Measurements from ENCODE around the gene UBALD2.
"Not testable (repeated sequence)": the region's sequence is repeated elsewhere in the genome, so short reads cannot be mapped to it uniquely, and the experiment has no call there.

The UBALD2 gene

DNA sequence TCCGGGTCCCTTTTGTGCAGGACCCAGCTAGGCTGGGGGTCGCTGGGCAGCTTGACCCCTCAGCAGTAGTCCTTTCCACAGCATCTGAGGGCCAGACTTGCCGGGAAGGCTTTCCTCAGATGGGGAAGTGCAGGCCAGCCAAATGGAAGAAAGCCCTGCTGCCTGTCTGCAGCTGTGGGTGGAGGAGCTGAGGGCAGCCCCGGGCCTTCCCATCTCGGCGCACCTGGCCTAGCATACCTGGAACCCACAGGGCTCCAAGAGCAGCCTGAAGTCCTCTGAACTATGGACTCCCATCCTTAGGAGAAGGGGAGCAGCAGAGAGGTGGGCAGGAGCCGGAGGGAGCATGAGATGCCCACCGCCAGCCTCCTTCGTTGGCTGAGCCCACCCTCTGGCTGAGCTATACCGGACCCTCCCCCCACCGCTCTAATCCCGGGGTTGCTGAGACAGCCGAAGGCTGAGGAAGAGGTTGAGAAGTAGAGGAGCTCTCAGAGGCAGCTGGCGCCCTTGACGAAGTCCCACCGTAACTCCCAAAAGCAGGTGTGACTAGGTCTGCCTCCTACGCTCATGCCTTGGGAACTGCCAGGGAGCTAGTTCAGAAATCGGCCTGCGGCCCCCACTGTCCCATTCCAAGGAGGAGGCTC lies 13.2 kb downstream of the UBALD2 start:
- DNase-seq (ENCODE audit: low spot score): no peak

DNA sequence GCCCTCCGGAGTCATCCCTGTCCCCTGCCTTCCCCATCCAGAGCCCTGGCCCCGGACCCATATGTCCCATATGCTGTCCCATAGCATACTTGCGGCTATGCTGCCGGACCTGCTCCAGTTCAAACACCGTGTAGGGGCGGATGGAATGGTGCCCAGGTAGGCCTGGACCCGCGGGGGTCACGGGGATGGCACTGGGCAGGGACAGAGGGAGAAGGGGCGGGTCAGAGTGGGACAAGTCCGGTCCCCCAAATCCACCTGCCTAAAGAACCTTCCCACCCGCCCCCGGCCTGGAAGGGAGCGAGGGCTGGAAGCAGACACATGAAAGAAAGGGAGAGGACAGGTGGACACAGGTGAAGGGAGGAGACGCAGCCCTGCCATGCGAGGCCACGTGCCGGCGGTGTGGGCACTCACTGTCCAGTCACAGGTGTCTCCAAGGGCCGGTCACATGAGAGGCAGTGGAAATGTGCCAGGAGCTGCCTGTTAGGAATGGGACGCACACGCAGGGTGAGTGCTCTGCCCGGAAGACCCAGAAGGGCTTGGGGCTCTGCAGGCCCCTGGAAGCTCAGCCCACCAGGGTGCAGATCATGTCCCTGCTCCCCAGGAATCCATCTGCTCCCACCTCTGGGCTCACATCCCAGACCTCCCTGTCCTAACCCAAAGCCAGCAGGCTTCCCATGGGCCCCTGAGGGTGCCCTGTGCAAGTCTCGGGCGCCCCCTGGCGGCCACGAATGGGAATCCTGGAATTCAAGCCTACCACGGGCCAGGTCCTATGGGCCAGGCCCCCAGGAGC lies 14.0 kb downstream of the UBALD2 start:
- peak; percentile 83 for DNase-seq (ENCODE audit: low spot score)

DNA sequence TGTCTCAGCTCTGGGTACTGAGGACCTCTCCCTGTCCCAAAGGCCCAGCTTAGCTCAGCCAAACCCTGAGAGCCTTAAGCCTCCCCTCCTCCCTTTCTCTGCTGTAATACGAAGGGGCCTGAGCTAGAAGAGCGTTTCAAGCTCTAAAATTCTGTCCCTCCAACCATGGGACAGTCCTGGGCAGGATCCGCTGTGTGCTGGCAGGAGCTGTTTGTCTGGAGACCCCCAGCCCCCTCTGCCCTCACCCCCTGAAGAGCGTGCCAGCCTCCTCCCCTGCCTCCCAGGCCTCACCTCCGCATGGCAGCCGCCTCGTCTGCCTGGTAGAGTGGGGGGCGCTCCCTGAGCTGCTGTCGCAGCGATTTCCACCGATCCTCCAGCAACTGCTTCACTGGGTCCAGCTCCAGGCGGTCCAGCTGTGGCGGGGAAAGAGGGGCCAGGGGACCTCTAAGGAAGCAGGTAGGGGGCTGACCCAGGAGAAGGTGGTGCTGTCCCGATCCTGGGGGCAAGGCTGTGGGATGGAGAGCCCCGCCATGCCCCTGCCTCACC lies 14.7 kb downstream of the UBALD2 start:
- no peak for DNase-seq (ENCODE audit: low spot score)

DNA sequence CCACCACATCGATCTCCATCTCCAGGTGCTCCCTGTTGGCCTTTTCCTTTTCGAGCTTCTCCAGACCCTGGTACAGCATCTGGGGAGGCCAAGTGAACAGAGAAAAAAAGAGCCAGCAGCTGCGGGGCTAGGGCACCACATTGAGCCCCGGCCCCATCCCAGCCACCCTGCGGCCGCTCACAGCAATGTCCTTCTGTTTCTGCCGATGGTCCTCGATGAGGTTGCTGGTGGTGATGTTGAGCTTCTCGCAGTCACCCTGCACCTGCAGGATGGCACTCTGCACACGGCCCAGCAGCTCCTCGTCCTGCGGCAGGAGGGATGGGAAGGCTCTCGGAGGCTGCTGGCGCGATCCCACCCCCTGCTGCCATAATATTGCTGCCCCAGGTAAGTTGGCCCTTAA lies 15.5 kb downstream of the UBALD2 start:
- no peak for DNase-seq (ENCODE audit: low spot score)

DNA sequence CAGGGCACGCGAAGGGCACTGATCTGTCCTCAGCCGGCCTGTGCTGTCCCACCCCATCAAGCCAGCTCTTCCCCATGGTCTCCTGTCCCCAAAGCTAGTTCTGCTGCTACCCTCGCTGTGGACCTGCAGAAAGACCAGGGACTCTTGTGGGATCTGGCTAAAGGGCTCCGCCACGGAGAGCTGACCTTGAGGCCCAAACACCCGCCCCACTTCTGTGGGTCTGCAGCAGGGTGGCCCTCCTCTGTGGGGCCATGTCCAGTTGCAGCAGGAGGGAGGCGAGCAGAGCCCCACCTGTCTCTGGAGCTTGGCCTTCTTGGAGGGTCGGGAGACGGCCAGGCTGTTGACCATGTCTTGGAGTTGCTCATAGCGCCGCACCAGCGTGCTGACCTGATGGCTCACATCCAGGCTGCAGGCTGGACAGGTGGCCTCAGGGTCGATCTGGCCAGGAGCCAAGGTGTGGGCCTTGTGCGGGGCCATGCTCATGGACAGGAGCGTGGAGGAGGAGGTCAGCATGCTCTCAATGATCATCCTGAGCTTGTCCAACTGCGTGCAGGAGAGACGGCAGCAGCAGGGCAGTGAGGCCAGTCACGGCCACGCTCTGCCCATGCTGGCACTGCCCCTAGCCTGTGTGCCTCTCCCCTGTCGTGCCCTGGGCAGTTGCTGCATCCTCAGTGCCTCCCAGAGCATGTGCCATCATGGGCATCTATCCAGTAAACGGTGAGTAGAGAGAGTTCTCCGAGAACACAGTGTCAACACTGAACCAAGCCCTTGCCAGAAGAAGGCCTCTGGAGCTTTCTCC lies 16.6 kb downstream of the UBALD2 start:
- peak; percentile 78 for DNase-seq (ENCODE audit: low spot score)

DNA sequence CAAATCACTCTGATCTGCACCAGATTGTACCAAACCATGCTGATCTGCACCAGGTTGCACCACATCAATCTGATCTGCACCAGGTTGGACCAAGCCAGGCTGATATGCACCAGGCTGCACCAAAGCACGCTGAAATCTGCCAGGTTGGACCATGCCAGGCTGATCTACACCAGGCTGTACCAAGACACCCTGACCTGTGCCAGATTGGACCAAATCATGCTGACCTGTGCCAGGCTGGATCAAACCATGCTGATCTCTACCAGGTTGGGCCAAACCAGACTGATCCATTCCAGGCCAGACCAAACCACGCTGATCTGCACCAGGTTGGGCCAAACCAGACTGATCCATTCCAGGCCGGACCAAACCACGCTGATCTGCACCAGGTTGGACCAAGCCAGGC lies 27.4 kb downstream of the UBALD2 start:
- peak; percentile 27 for DNase-seq (ENCODE audit: low spot score)

DNA sequence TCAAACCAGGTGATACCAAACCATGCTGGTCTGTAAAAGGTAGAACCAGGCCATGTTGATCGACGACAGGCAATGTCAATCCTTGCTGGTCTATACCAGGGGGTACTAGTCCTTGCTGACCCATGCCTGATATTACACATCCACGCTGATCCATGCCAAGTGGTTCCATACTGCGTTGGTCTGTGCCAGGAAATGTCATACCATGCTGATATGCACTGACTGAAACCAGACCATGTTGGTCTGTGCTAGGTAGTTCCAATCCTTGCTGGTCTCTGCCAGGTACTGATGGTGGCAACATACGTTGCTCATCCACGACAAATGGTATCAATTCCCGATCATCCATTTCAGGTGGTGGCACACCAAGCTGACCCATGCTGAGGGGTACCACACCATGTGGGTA lies 28.0 kb downstream of the UBALD2 start:
- DNase-seq (ENCODE audit: low spot score): peak; percentile 28

DNA sequence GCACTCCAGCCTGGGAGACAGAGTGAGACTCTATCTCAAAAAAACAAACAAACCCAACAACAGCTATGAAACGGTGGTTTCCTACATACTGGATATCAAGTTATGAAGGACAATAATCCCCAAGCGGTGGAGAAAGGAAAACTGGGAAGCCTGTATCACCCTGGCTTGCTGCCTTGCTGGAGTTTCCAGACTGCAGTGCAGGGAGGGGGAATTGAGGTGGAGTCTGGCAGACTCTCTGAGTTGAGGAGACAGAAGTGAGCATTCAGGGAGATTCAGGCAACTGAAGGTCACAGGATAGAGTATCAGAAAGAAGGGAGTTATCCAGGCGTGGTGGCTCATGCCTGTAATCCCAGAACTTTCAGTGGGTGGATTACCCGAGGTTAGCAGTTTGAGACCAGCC lies 31.0 kb downstream of the UBALD2 start:
- DNase-seq (ENCODE audit: low spot score): no peak

DNA sequence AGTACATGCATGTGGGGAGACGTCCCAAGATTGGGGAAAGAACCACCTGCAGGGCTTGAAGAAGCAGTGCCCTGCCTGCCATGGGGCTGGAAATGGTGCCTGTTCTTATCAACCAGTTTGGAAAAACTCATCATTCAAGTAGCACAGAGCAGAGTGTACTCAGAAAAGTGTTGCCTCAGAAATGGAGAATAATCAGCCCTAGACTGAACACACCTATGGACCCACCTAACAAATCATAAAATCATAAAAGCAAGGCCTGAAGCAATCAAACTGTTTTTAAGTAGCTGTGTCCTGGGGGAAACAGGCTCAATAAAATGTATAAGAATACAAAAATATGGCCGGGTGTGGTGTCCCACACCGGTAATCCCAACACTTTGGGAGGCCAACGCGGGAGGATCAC lies 31.7 kb downstream of the UBALD2 start:
- DNase-seq (ENCODE audit: low spot score): no peak

DNA sequence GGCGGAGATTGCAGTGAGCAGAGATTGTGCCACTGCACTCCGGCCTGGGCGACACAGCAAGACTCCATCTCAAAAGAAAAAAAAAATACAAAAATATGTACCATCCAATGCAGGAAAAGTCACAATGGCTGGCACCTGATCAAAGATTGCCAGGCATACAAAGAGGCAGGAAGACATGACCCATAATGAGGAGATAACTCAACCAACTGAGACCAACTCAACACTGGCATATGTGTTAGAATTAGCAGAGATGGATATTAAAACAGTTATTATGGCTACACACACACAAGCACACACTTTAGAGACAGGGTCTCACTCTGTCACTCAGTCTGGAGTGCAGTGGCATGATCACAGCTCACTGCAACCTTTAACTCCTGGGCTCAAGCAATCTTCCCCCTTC lies 32.3 kb downstream of the UBALD2 start:
- DNase-seq (ENCODE audit: low spot score): no peak

DNA sequence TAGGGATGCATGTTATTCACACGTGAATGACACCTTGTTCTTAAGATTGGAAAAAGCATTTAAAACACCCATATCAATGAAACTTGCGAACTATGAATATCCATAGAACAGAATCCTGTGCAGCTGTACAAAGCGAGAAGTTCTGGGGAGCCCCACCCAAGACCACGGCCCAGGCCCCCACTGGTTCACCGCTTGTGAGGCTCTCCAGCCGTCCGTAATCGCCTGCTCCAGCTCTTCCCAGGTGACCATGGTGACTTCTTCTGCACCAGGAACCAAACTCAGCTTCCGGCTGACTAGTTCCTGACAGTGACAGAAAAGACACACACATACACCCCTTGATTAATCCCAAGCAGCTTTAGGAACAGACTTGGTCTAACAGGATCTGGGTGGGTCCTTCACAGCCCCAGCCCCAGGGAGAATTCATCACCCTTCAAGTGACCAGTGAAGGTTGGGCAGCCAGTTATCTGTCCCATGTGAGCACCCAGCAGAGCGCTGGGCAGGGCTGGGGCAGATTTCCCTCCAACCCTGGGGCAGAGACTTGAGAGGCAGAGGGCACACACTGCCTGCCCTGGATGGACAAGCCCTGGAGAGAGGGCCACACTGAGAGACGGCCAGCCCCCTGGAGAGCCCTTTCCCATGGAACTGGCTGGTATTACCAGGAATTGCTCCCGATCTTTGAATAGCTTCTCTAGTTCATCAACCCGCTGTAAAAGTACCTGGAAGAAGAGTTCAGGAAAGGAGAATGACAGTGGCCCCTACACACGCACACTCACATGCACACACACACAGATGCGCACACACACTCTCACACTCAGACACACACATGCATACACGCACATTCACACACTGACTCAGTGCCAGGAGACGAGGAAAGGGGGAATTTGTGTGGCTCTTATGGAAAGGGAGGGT lies 39.3 kb downstream of the UBALD2 start:
- no peak for DNase-seq (ENCODE audit: low spot score)

DNA sequence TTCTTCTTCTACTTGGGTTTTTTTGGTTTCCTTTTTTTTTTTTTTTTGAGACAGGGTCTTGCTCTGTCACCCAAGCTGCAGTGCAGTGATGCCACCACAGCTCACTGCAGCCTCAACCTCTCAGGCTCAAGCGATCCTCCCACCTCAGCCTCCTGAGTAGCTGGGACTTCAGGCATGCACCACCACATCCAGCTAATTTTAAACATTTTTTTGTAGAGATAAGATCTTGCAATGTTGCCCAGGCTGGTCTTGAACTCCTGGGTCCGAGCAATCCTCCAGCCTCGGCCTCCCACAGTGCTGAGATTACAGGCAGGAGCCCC lies 39.9 kb downstream of the UBALD2 start:
- not testable (repeated sequence) for DNase-seq (ENCODE audit: low spot score)

DNA sequence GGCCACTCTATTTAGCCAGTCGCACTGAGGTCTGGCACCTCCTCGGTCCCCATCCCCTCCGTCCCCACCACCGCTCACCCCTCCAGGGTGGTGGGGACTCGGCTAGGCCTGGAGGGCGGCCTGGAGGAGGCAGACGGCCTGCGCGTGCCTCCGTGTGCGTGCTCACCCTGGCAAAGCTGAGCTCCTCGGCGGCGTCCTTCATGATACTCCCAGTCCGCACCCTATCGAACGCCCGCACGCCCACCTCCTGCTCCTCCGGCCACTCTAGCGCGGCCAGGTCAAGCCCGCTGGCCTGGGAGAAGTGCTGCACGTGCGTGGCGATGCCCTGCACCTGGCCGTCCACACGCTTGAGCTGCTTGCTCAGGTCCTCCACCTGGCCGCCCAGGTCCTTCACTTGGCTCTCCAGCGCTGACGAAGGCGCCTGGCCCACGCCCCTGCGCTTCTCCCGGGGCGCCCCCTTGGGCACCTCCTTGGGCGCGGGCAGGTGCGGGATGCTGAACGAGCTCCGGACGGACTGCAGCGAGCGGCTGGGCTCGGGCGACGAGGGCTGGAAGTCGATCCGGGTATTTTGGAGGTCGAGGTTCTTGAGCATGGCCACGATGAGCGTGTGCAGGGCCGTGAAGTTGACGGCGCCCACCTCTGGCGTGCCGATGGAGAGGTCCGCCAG lies 42.3 kb downstream of the UBALD2 start:
- no peak for DNase-seq (ENCODE audit: low spot score)

DNA sequence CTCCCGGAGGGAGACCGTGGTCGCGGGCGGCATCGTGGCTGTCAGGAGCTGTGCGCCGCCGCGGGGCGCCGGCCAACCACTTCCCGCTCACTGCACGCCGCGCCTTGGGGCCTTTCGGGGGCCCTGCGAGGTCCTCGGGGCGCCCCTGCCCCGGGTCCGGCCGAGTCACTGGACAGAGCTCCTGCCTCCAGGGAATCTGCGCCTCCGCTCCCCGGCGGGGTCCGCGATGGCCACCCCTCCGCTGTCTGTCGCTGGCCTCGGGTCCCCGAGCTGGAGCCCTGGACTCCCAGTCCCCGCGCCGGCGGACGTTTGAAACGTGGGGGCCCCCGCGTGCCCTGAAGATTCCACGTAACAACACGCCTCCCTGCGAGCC lies 42.8 kb downstream of the UBALD2 start, which contains the start of gene QRICH2:
TSS of gene QRICH2 (minus strand) at position 311 of the 373 bp plus-strand sequence. CDS start at position 33, 278 bp downstream.
- DNase-seq (ENCODE audit: low spot score): no peak

DNA sequence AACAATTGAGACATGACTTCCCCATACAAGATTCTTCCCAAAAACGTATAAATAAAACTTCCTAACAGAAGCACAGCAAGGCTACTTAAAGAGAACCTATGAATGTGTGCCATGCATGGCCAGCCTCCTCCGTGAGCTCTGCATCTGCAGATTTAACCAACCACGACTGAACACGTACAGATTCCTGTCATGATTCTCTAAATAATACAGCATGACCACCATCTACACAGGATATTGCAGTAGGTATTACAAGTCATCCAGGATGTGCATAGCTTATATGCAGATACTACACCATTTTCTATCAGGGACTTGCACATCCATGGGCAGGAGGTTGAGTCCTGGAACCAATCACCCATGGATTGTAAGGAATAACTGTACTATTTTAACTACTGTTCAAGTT lies 44.3 kb downstream of the UBALD2 start:
- no peak for DNase-seq (ENCODE audit: low spot score)

DNA sequence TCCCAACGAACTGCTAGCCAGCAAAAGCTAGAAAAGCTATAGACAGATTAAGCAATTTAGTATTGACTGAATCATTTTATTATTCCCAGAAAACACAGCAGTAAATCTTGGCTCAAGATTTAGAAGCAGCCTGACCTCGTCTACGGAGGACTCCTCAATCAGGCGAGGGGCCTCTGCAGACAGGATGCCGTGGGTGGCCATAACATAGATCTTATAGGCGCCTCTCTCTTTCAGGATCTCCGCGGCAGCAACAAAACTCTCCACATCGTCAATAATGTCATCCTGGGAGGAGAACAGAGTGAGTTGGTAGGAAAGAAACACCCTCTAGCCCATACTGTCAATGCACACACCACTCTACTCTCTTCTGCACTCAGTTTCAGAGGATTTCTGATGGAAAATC lies 47.6 kb downstream of the UBALD2 start:
- no peak for DNase-seq (ENCODE audit: low spot score)

DNA sequence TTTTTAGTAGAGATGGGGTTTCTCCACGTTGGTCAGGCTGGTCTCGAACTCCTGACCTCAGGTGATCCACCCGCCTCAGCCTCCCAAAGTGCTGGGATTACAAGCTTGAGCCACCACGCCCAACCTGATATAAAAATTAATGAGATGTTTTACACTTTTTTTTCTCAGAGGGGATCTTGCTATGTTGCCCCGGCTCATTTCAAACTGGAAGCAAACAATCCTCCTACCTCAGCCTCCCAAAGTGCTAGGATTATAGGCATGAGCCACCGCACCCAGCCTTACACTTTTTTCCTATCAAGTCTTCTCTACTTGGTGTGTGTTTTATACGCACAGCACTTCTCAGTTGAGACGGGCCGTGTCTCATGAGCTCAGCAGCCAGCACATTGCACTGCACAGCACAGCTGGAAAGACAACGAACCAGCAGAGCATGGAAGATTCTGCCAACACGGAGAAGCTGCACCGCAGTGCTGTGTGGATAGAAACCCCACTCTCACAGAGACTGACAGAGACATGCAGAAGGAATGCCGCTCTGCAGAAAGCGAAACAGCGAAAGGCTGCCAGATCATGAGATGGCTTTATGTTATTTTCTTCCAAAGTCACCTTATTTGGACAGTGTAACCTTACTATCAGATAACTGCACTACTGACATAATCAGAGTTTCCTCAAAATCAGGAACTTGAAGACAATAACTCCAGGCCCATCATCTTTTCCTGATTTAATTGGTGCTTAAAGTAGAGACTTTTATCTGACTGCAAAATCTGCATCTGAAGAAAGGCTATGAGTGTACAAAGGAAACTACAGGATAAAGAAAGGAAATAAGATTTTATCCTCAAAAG lies 49.5 kb downstream of the UBALD2 start:
- DNase-seq (ENCODE audit: low spot score): no peak

DNA sequence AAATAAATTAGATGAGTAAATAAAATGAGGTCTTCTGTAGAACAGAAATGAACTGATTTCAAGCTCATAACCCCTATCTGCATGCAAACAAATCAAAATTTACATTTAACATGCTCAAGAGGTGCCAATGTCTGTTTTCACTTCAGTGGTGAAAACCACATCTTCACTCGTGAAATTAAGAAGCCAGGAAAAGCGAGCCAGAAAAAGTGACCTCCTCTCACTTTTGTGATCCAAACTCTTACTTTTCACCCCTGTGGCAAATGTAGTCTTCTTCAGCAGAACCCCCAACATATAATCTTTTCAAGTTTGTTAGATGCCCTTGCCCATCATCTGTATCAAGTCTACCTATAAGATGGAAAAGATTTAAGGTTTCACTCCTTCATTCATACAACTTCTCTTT lies 52.4 kb downstream of the UBALD2 start:
- DNase-seq (ENCODE audit: low spot score): no peak

DNA sequence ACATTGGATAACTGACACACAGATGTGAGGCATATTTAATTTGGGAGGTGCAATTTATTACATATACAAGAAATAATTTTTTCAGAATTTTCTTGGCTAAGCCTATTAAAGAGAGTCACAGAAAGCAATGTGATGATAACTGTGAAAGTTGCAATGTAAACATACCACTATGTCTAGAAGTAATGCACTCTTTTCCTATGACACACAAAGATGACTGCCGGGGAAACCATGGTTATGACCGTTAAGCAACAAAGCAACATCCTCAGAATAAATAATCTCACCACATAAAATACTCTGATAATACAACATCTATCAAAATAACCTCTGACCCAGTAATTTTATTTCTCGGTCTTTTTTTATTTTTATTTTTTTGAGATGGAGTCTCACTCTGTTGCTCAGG lies 53.4 kb downstream of the UBALD2 start:
- no peak for DNase-seq (ENCODE audit: low spot score)

Data from cerebellar cortex (tissue), 1 donor.